Ovary (tissue), 3 donors: Measurements from ENCODE around the gene C1orf87.

ENCODE experiments used
- EP300 ChIP-seq: sonication (generic); formaldehyde crosslinking; IDR thresholded peaks from one replicate; pipeline ENCODE4 v1.6.1; 2017; ENCODE audit warnings: antibody characterized with exemption
- POLR2A ChIP-seq: fragments of 450-650 bp; IDR thresholded peaks from one replicate; pipeline ENCODE4 v1.6.1; 2017; ENCODE audit warnings: antibody characterized with exemption, mild to moderate bottlenecking, moderate library complexity
- TF ChIP-seq, protein P1 (sequence below), 3 donors: fragments of 450-650 bp in 2 of 3; fragments of 200-600 bp in 1 of 3; IDR thresholded peaks; one replicate each; pipeline versions ENCODE4 v1.5.1 to v1.8.0; 2016 to 2022; ENCODE audit warnings: antibody characterized with exemption in 3 of 3, mild to moderate bottlenecking in 1 of 3
- donor health status: DM: no; HTN: no; CAD: no.

DNA sequence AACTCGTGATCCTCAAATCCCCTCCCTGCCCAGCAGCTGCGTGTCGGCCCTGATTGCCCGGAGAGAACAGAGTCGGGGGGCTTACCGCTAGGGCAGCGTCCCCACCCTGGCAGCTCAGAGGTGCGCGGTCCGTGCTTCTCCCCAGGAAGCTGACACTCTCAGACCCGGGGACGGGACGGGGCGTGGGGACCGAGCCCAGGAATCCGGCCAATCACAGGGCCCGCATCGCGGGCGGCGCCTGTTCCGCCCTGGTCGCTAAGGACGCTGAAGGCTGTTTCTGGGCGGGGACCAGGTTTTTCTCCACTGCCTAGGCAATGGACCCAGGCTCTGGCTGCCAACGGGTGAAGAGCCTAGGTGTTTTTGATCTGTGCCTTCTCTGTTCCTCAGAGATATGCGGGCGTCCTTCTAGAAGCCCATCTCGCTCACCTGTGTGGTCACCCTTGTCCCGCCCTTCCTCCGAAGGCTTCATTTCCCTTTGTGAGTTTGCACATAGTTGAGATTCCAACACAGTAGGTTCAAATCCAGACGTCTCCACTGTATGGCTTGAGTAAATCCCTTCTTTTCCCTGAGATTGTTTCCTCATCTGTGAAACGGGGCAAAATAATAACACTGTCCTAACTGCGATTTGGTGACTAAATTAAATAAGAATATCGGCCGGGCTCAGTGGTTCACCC, at the start of gene C1orf87:
- TF ChIP-seq, protein P1, sequence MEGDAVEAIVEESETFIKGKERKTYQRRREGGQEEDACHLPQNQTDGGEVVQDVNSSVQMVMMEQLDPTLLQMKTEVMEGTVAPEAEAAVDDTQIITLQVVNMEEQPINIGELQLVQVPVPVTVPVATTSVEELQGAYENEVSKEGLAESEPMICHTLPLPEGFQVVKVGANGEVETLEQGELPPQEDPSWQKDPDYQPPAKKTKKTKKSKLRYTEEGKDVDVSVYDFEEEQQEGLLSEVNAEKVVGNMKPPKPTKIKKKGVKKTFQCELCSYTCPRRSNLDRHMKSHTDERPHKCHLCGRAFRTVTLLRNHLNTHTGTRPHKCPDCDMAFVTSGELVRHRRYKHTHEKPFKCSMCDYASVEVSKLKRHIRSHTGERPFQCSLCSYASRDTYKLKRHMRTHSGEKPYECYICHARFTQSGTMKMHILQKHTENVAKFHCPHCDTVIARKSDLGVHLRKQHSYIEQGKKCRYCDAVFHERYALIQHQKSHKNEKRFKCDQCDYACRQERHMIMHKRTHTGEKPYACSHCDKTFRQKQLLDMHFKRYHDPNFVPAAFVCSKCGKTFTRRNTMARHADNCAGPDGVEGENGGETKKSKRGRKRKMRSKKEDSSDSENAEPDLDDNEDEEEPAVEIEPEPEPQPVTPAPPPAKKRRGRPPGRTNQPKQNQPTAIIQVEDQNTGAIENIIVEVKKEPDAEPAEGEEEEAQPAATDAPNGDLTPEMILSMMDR (IDR thresholded peaks at IDR 0.05): no peak
- no peak for TF ChIP-seq EP300
- TF ChIP-seq POLR2A: no peak
